Right cardiac atrium (tissue), 5 donors: ENCODE measurements around the gene MOXD1. TPM values are rescaled to one million over a fixed set of nuclear protein-coding genes. Genes with fewer than 3 reads are reported as not detected.

ENCODE experiments used
- ATAC-seq, 2 donors: fragments of 200-7000 bp; cut with Tn5 transposase; one replicate each; pipeline versions ENCODE4 v1.8.0 to v1.9.1; 2020; ENCODE audit warnings: moderate library complexity in 2 of 2, mild to moderate bottlenecking in 1 of 2
- DNase-seq, 3 donors: peaks; one replicate each; pipeline ENCODE4 v3.0.0-alpha.2; 2020
- H3K27ac ChIP-seq: one replicate; pipeline ENCODE4 v1.5.1; 2013; ENCODE audit warnings: mild to moderate bottlenecking, low read length, control low read depth, moderate library complexity
- H3K27me3 ChIP-seq: one replicate; pipeline ENCODE4 v1.6.1; 2013; ENCODE audit not compliant: control insufficient read depth, insufficient read depth
- H3K4me1 ChIP-seq: one replicate; pipeline ENCODE4 v1.6.1; 2013; ENCODE audit warnings: low read length; ENCODE audit not compliant: control insufficient read depth, insufficient read depth
- H3K4me3 ChIP-seq: one replicate; pipeline ENCODE4 v1.5.1; 2013; ENCODE audit warnings: low read length, control low read depth
- H3K9me3 ChIP-seq: one replicate; pipeline ENCODE4 v1.6.1; 2013; ENCODE audit warnings: low read length; ENCODE audit not compliant: control insufficient read depth
- WGBS: extraction: QIAGEN DNeasy Blood & Tissue Kit; methylation state at CpG from one replicate; pipeline ENCODE4 v1.1.7; 2013; 5-methylcytosine and 5-hydroxymethylcytosine counted together
- intact Hi-C, 4 donors: fragments of 100-400 bp; cut with DNase I; formaldehyde crosslinking; loops; one replicate each; pipeline versions ENCODE4 v1.11.0 to v1.14.0; 2022 to 2023
- polyA plus RNA-seq: library from polyadenylated mRNA; stranded (reverse); fragments of 200-250 nt; gene quantifications from one replicate; pipeline ENCODE4 v1.2.3, GENCODE V29; 2013
- total RNA-seq, 4 donors: library from RNA; stranded (reverse); fragmentation: NEBNext Ultra II Directional; extraction: Animal tissue kit (Norgen Biotek cat#: 25700); gene quantifications; one replicate each; pipeline ENCODE4 v1.2.1, GENCODE V29; 2021
- donor health status: healthy with polysubstance abuse.
- donor health status: DM: no; HTN: yes; CAD: no.
- donor health status: DM: no; HTN: no; CAD: no.
- donor health status: DM: no; HTN: yes; CAD: no; lungs with severe emphysema.
- donor health status: DM: yes; HTN: yes; CAD: no.

The MOXD1 gene
- total and polyA plus RNA-seq, 5 donors = 1.1 to 2.4 (median 1.8) TPM

GRCh38 chr6:132395015-132395597 lies 6.2 kb downstream of the MOXD1 start:
- Histone ChIP-seq H3K4me1 (no peaks in the 10 kb centered on the region), H3K27me3 (peaks cover 3% of the 10 kb centered on the region), H3K9me3 (no peaks in the 10 kb centered on the region), H3K4me3 (no peak overlapping the region), H3K27ac (no peak overlapping the region)
- WGBS = 91% methylated on average over 2 of the region's 2 CpGs
- no peak for ATAC-seq
- intact Hi-C loops = no loop called here
- no peak for DNase-seq

DNA sequence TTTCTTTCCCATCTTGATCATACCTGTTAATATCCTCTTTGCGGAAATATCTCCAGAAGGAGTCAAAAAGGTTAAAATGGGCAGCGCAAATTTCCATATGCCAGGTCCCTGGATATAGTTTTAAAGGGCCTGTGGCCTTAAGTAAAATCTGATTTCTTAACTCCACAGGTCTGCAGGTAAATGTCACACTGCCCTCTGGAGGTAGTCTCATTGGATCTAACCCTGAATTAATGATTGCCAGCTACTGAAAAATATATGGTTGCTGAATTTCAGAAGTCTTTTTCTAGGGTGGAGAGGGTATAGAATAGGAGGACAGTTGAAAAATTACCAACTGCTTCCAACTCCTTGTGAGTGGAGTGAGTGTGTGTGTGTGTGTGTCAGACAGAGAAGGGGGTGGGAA lies 8.5 kb downstream of the MOXD1 start:
- 92% methylated on average over 2 of the region's 2 CpGs for WGBS
- Histone ChIP-seq H3K4me3 (no peak overlapping the region), H3K4me1 (no peaks in the 10 kb centered on the region), H3K27ac (no peak overlapping the region), H3K9me3 (no peaks in the 10 kb centered on the region), H3K27me3 (peaks cover 3% of the 10 kb centered on the region)
- ATAC-seq = no peak
- no peak for DNase-seq
- intact Hi-C loops = no loop called here

DNA sequence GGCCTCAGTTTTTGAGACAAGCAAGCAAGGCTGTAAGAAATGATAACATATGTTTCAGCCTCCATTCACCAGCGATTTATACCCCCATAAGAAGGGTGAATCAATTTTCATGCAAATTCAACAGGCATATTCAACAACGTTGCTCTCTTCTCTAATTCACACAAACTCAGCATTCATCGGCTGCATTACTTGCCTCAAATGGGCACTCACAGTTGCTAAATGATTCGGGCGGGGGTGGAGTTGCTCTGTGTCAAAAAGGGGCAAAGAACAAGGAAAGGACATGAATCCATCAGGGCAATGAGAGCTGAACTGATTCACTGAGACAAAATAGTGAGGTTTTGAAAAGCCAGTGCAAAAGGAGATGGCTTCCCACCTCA lies 9.0 kb downstream of the MOXD1 start:
- Histone ChIP-seq H3K4me3 (no peak overlapping the region), H3K4me1 (no peaks in the 10 kb centered on the region), H3K9me3 (no peaks in the 10 kb centered on the region), H3K27ac (no peak overlapping the region), H3K27me3 (peaks cover 3% of the 10 kb centered on the region)
- intact Hi-C loops = no loop called here
- 56% methylated on average over 5 of the region's 5 CpGs for WGBS
- DNase-seq = no peak
- no peak for ATAC-seq

- Histone ChIP-seq H3K9me3 (no peaks in the 10 kb centered on the region), H3K4me3 (no peak overlapping the region), H3K27me3 (peaks cover 3% of the 10 kb centered on the region), H3K4me1 (no peaks in the 10 kb centered on the region), H3K27ac (no peak overlapping the region)
- no peak for ATAC-seq
- intact Hi-C loops = no loop called here
- no peak for DNase-seq
- 46% methylated on average over 12 of the region's 12 CpGs for WGBS
Measured at GRCh38 chr6:132391391-132392269, 9.6 kb downstream of the MOXD1 start.

DNA sequence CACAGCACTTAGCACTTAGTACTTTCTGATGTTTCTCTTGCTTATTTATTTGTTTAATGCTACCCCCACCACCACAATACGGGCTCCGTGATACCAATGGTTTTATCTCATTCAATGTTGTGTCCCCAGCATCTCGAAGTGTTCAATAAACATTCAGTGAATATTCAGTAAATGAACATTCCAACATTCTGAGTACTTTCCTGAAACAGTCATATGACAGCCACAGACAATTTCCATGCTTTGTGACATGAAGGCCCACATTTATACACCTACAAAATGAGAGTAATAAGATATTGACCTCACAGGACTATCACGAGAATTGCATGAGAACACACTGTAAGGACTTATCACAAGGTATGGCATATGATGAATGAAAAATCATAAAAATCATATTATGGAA lies 10.8 kb downstream of the MOXD1 start:
- no peak for ATAC-seq

DNA sequence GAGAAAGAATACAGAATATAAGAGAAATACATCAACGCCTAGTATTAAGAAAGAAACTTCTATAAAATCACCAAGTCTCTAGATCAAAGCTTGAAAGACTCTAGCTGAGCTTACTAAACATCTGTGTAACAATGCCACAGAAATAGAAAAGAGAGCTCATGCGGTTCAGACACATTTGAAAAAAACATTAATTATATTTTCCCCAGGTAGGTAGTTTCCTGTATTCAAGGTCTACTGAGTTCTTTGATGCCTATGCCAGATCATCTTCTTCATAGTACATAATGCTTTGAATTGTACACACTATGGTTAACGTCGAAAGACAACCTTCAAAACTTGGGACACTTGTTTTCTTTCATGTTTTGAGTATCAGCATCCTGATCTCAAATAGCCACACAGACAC lies 11.3 kb downstream of the MOXD1 start:
- 77% methylated on average over 4 of the region's 4 CpGs for WGBS
- DNase-seq (no peak), ATAC-seq (no peak)
- Histone ChIP-seq H3K9me3 (no peaks in the 10 kb centered on the region), H3K4me3 (no peak overlapping the region), H3K4me1 (no peaks in the 10 kb centered on the region), H3K27ac (no peak overlapping the region), H3K27me3 (peaks cover 3% of the 10 kb centered on the region)
- intact Hi-C loops = no loop called here

More for the DNA sequence above, 10.8 kb downstream of the MOXD1 start:
- 69% methylated on average over 4 of the region's 4 CpGs for WGBS
- Histone ChIP-seq H3K4me3 (no peak overlapping the region), H3K4me1 (no peaks in the 10 kb centered on the region), H3K27me3 (peaks cover 3% of the 10 kb centered on the region), H3K27ac (no peak overlapping the region), H3K9me3 (no peaks in the 10 kb centered on the region)
- DNase-seq = no peak
- intact Hi-C loops = no loop called here

GRCh38 chr6:132388291-132388690 lies 13.0 kb downstream of the MOXD1 start:
- Histone ChIP-seq H3K9me3 (no peaks in the 10 kb centered on the region), H3K4me3 (no peak overlapping the region), H3K27ac (no peak overlapping the region), H3K4me1 (no peaks in the 10 kb centered on the region), H3K27me3 (peaks cover 3% of the 10 kb centered on the region)
- DNase-seq = no peak
- intact Hi-C loops = no loop called here
- ATAC-seq = no peak
- WGBS = 25% methylated on average over 3 of the region's 3 CpGs

GRCh38 chr6:132382630-132383175 lies 18.6 kb downstream of the MOXD1 start:
- no peaks in the 10 kb centered on the region for H3K9me3 ChIP-seq
- H3K27ac ChIP-seq = no peak overlapping the region
- intact Hi-C loops = no loop called here
- no peak for DNase-seq
- no peak for ATAC-seq
- WGBS = 50% methylated on average over 3 of the region's 3 CpGs
- no peak overlapping the region for H3K4me3 ChIP-seq
- no peaks in the 10 kb centered on the region for H3K4me1 ChIP-seq
- H3K27me3 ChIP-seq = no peaks in the 10 kb centered on the region

DNA sequence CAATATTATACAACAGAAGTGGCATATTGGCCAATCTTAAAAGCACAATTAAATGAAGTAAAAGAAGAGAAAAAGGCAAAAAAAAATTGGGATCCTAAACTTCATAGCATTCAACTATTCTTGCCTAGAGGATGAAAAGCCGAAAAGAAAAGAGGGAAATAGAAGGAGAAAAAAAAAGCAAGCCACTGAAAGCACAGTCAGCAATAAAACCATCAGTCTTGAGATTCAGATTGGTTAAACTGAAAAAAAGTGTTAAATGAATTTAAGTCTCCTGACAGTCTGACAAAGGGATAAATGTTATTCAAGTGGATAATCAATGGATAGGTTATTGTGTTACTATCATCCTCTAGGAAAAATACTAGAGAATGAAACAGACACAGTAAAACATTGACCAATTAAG lies 19.9 kb downstream of the MOXD1 start:
- Histone ChIP-seq H3K27ac (no peak overlapping the region), H3K4me1 (no peaks in the 10 kb centered on the region), H3K4me3 (no peak overlapping the region), H3K9me3 (no peaks in the 10 kb centered on the region), H3K27me3 (no peaks in the 10 kb centered on the region)
- WGBS = 88% methylated on average over 1 of the region's 1 CpG
- intact Hi-C loops = no loop called here
- ATAC-seq = no peak
- no peak for DNase-seq

DNA sequence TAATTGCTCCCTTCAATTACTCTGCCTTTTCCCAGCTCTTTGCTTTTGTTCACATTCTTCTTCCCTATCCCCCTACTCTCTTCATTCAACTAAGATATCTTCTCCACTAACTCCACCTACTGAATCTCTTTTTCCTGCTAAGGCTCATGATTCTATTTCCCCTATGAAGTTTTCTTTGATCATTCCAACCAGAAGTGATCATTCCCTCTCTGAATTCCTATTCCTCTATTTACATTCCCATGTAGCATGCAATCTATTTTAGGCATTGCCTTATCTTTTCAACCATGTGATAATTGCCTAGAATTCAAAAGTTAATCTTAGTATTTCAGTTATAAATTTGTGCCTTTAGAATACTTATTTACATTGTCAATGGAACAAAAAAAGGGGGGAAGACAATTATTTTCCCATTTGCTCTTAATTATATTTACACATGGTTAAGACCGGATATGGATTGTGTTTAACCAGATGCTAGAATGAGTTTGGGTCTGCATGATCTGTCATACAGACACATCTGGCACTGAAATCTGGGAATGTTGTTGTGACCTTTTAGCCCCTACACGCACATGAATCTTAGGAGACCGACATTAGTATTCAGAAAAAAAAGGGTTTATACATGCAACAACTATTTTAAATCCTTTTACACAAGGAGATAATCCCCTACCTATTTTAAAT lies 20.8 kb downstream of the MOXD1 start:
- H3K4me1 ChIP-seq = no peaks in the 10 kb centered on the region
- no peaks in the 10 kb centered on the region for H3K27me3 ChIP-seq
- no peak overlapping the region for H3K4me3 ChIP-seq
- no peak for ATAC-seq
- intact Hi-C loops = no loop called here
- no peaks in the 10 kb centered on the region for H3K9me3 ChIP-seq
- DNase-seq = no peak
- 59% methylated on average over 3 of the region's 3 CpGs for WGBS
- no peak overlapping the region for H3K27ac ChIP-seq

GRCh38 chr6:132369526-132369925 lies 31.7 kb downstream of the MOXD1 start:
- Histone ChIP-seq H3K27me3 (no peaks in the 10 kb centered on the region), H3K27ac (no peak overlapping the region), H3K4me1 (no peaks in the 10 kb centered on the region), H3K4me3 (no peak overlapping the region), H3K9me3 (no peaks in the 10 kb centered on the region)
- DNase-seq = no peak
- no peak for ATAC-seq
- intact Hi-C loops = no loop called here
- WGBS = 67% methylated on average over 4 of the region's 4 CpGs
